ENCODE data around the gene GSTO2. TPM values are rescaled to one million over a fixed set of nuclear protein-coding genes. Genes with fewer than 3 reads are reported as not detected.

GSTO2 gene
- total and polyA plus RNA-seq, 2 of the 13 experiments (the other 11 are each of a cell fraction or from before 2014, with no cell fraction given): 2.1 to 7.9 TPM

DNA sequence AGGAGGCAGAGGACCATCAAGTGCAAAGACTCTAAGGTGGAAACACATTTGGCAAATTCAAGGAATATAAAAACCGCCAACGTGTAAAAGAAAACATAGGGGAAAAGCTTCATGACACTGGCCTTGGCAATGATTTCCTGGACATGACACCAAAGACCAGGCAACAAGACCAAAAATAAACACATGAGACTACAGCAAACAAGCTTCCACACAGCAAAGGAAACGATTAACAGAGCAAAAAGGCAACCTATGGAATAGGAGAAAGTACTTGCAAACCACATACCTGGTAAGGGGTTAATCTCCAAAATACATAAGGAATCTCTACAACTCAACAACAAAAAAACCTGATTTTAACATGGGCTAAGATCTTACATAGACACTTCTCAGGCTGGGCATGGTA is 10.8 kb upstream of the GSTO2 start:
- DNase-seq (ENCODE audit: low spot score): no peak
- H3K79me2 ChIP-seq (ENCODE audit: insufficient read depth, low read length): peaks cover 74% of the 10 kb centered on the region
- H3K4me3 ChIP-seq (replicated peaks in 1 of 3; ENCODE audit: insufficient read depth in 1 of 3, low read depth in 2 of 3, low read length in 3 of 3): peak overlapping the region in 1 of 3 experiments; percentile 88; a peak in 1 of 6 replicates
- ChIA-PET CTCF (ENCODE audit: low intra/inter-chr PET ratio, low total read pairs) (no interaction called here), POLR2A (interaction anchor here (0.7 to 6.7 kb wide), 6 partner anchors 17 to 80 kb away, joined by 3 to 51 read pairs (median 4); partner anchors contain the start of genes CFAP43 and ITPRIP)
- FAIRE-seq: no peak
- no peak overlapping the region for H3K9ac ChIP-seq (ENCODE audit: insufficient read depth, low read depth, low read length)
- no peaks in the 10 kb centered on the region for H3K9me3 ChIP-seq (ENCODE audit: low read length)
- no peaks in the 10 kb centered on the region; a peak in 1 of 5 replicates for H3K27me3 ChIP-seq (ENCODE audit: control insufficient read depth in 1 of 2, insufficient read depth in 2 of 2, low read length in 2 of 2)
- in situ Hi-C loops (cut with HindIII; ENCODE audit: extremely low pct_ligation_motif_present, low pct_unique_long_range_greater_than_20kb) (no loop called here), intact Hi-C loops (cut with micrococcal nuclease; ENCODE audit: unreplicated experiment) (loop anchor here (10.0 kb wide), 1 partner anchor 133 kb away; the partner anchor contains the start of gene SFR1)
- peaks cover 7 to 54% of the 10 kb centered on the region in 2 experiments; a peak in 4 of 5 replicates for H3K36me3 ChIP-seq (replicated peaks in 1 of 2; ENCODE audit: control insufficient read depth in 1 of 2, insufficient read depth in 2 of 2, low read length in 2 of 2)
- peaks cover 81% of the 10 kb centered on the region for H3K4me1 ChIP-seq (ENCODE audit: insufficient read depth, low read length)
- H3K4me2 ChIP-seq (ENCODE audit: low read depth, low read length): peak overlapping the region; percentile 84
- no peak for ATAC-seq
- no TSS peak for BruUV-seq (replicated peaks)
- 30% methylated on average over 3 of the region's 3 CpGs for WGBS (ENCODE audit: low lambda C conversion rate)
- peak overlapping the region; percentile 37 for H3K27ac ChIP-seq (ENCODE audit: extremely low read length, insufficient read depth, low read length)
- peaks cover 5% of the 10 kb centered on the region; the same call in 1 of the 2 replicates for H4K20me1 ChIP-seq (ENCODE audit: insufficient read depth, low read length)
- H2AFZ ChIP-seq (ENCODE audit: low read length): no peak overlapping the region
- TF ChIP-seq SKI (IDR thresholded peaks at IDR 0.05; ENCODE audit: partially characterized antibody): peak; percentile 84
- TF ChIP-seq, protein P1, sequence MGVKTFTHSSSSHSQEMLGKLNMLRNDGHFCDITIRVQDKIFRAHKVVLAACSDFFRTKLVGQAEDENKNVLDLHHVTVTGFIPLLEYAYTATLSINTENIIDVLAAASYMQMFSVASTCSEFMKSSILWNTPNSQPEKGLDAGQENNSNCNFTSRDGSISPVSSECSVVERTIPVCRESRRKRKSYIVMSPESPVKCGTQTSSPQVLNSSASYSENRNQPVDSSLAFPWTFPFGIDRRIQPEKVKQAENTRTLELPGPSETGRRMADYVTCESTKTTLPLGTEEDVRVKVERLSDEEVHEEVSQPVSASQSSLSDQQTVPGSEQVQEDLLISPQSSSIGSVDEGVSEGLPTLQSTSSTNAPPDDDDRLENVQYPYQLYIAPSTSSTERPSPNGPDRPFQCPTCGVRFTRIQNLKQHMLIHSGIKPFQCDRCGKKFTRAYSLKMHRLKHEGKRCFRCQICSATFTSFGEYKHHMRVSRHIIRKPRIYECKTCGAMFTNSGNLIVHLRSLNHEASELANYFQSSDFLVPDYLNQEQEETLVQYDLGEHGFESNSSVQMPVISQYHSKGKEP (CRISPR knock-in tag; IDR thresholded peaks at IDR 0.05): 0 out of 2 replicates have a peak, but pooled peaks have one; percentile 11
- TF ChIP-seq, protein P2, sequence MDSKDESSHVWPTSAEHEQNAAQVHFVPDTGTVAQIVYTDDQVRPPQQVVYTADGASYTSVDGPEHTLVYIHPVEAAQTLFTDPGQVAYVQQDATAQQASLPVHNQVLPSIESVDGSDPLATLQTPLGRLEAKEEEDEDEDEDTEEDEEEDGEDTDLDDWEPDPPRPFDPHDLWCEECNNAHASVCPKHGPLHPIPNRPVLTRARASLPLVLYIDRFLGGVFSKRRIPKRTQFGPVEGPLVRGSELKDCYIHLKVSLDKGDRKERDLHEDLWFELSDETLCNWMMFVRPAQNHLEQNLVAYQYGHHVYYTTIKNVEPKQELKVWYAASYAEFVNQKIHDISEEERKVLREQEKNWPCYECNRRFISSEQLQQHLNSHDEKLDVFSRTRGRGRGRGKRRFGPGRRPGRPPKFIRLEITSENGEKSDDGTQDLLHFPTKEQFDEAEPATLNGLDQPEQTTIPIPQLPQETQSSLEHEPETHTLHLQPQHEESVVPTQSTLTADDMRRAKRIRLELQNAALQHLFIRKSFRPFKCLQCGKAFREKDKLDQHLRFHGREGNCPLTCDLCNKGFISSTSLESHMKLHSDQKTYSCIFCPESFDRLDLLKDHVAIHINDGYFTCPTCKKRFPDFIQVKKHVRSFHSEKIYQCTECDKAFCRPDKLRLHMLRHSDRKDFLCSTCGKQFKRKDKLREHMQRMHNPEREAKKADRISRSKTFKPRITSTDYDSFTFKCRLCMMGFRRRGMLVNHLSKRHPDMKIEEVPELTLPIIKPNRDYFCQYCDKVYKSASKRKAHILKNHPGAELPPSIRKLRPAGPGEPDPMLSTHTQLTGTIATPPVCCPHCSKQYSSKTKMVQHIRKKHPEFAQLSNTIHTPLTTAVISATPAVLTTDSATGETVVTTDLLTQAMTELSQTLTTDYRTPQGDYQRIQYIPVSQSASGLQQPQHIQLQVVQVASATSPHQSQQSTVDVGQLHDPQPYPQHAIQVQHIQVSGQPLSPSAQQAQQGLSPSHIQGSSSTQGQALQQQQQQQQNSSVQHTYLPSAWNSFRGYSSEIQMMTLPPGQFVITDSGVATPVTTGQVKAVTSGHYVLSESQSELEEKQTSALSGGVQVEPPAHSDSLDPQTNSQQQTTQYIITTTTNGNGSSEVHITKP (CRISPR knock-in tag; IDR thresholded peaks at IDR 0.05; ENCODE audit: low read depth): 0 out of 2 replicates have a peak, but pooled peaks have one; percentile 38
- peak; percentile 38; the same call in 1 of the 2 replicates for TF ChIP-seq ATF1 (CRISPR knock-in tag; IDR thresholded peaks at IDR 0.05)
- TF ChIP-seq FOXP1 (IDR thresholded peaks at IDR 0.05): peak; percentile 15; the same call in 1 of the 2 replicates
- peak; percentile 83 for TF ChIP-seq FOXP1 (CRISPR knock-in tag; IDR thresholded peaks at IDR 0.05)
- TF ChIP-seq, protein P3, sequence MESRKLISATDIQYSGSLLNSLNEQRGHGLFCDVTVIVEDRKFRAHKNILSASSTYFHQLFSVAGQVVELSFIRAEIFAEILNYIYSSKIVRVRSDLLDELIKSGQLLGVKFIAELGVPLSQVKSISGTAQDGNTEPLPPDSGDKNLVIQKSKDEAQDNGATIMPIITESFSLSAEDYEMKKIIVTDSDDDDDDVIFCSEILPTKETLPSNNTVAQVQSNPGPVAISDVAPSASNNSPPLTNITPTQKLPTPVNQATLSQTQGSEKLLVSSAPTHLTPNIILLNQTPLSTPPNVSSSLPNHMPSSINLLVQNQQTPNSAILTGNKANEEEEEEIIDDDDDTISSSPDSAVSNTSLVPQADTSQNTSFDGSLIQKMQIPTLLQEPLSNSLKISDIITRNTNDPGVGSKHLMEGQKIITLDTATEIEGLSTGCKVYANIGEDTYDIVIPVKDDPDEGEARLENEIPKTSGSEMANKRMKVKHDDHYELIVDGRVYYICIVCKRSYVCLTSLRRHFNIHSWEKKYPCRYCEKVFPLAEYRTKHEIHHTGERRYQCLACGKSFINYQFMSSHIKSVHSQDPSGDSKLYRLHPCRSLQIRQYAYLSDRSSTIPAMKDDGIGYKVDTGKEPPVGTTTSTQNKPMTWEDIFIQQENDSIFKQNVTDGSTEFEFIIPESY (CRISPR knock-in tag; IDR thresholded peaks at IDR 0.05): peak; percentile 81
- TF ChIP-seq, protein P4, sequence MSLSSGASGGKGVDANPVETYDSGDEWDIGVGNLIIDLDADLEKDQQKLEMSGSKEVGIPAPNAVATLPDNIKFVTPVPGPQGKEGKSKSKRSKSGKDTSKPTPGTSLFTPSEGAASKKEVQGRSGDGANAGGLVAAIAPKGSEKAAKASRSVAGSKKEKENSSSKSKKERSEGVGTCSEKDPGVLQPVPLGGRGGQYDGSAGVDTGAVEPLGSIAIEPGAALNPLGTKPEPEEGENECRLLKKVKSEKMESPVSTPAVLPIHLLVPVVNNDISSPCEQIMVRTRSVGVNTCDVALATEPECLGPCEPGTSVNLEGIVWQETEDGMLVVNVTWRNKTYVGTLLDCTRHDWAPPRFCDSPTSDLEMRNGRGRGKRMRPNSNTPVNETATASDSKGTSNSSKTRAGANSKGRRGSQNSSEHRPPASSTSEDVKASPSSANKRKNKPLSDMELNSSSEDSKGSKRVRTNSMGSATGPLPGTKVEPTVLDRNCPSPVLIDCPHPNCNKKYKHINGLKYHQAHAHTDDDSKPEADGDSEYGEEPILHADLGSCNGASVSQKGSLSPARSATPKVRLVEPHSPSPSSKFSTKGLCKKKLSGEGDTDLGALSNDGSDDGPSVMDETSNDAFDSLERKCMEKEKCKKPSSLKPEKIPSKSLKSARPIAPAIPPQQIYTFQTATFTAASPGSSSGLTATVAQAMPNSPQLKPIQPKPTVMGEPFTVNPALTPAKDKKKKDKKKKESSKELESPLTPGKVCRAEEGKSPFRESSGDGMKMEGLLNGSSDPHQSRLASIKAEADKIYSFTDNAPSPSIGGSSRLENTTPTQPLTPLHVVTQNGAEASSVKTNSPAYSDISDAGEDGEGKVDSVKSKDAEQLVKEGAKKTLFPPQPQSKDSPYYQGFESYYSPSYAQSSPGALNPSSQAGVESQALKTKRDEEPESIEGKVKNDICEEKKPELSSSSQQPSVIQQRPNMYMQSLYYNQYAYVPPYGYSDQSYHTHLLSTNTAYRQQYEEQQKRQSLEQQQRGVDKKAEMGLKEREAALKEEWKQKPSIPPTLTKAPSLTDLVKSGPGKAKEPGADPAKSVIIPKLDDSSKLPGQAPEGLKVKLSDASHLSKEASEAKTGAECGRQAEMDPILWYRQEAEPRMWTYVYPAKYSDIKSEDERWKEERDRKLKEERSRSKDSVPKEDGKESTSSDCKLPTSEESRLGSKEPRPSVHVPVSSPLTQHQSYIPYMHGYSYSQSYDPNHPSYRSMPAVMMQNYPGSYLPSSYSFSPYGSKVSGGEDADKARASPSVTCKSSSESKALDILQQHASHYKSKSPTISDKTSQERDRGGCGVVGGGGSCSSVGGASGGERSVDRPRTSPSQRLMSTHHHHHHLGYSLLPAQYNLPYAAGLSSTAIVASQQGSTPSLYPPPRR (CRISPR knock-in tag; IDR thresholded peaks at IDR 0.05; ENCODE audit: borderline replicate concordance): peak; percentile 56; the same call in 1 of the 2 replicates
- TF ChIP-seq, protein P5, sequence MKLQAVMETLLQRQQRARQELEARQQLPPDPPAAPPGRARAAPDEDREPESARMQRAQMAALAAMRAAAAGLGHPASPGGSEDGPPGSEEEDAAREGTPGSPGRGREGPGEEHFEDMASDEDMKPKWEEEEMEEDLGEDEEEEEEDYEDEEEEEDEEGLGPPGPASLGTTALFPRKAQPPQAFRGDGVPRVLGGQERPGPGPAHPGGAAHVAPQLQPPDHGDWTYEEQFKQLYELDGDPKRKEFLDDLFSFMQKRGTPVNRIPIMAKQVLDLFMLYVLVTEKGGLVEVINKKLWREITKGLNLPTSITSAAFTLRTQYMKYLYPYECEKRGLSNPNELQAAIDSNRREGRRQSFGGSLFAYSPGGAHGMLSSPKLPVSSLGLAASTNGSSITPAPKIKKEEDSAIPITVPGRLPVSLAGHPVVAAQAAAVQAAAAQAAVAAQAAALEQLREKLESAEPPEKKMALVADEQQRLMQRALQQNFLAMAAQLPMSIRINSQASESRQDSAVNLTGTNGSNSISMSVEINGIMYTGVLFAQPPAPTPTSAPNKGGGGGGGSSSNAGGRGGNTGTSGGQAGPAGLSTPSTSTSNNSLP (IDR thresholded peaks at IDR 0.05; ENCODE audit: low read depth, low read length): peak; percentile 46; the same call in 1 of the 2 replicates

Measured in HepG2 (cell line).